HG03439 (cell line): ENCODE results near the gene HSPA5.
"Not testable (repeated sequence)": the region's sequence is repeated elsewhere in the genome, so short reads cannot be mapped to it uniquely, and the experiment has no call there.

Experiments used
- ATAC-seq: cut with Tn5 transposase; IDR thresholded peaks from one replicate; pipeline ENCODE4 v1.9.1; 2021; ENCODE audit warnings: mild to moderate bottlenecking, moderate library complexity; ENCODE audit not compliant: unreplicated experiment

HSPA5 gene

GRCh38 chr9:125241000-125241862 is at the start of gene HSPA5:
HSPA5 (minus strand) TSS chr9:125241343; CDS start chr9:125241126, 217 bp downstream.
- ATAC-seq, result peak; percentile 91

- not testable (repeated sequence) for ATAC-seq
These were observed 45.8 kb upstream of the HSPA5 start for GRCh38 chr9:125286935-125287433.

- ATAC-seq, result no peak
These were observed 43.7 kb upstream of the HSPA5 start for GRCh38 chr9:125284855-125285254.

GRCh38 chr9:125280945-125281344 is 39.8 kb upstream of the HSPA5 start:
- ATAC-seq, result no peak

- ATAC-seq, result no peak
These were observed 36.3 kb upstream of the HSPA5 start for GRCh38 chr9:125277411-125277810.

GRCh38 chr9:125276771-125277170 is 35.6 kb upstream of the HSPA5 start:
- no peak for ATAC-seq

- no peak for ATAC-seq
These were observed 31.6 kb upstream of the HSPA5 start for GRCh38 chr9:125272697-125273096.

- ATAC-seq, result no peak
These were observed 29.9 kb upstream of the HSPA5 start for GRCh38 chr9:125271081-125271480.

GRCh38 chr9:125269014-125269397 is 27.9 kb upstream of the HSPA5 start:
- ATAC-seq, result no peak

GRCh38 chr9:125268394-125269013 is 27.4 kb upstream of the HSPA5 start:
- no peak for ATAC-seq

- not testable (repeated sequence) for ATAC-seq
These were observed 22.9 kb upstream of the HSPA5 start for GRCh38 chr9:125264068-125264467.

GRCh38 chr9:125262294-125262991 is 21.3 kb upstream of the HSPA5 start:
- ATAC-seq, result no peak

GRCh38 chr9:125261501-125262293 is 20.6 kb upstream of the HSPA5 start, which contains the start of gene GAPVD1:
GAPVD1 (plus strand) TSS chr9:125261826; CDS start chr9:125298922, 37,096 bp downstream.
- ATAC-seq, result peak; percentile 90

- ATAC-seq, result no peak
These were observed 19.4 kb upstream of the HSPA5 start for GRCh38 chr9:125260561-125260960.

GRCh38 chr9:125258832-125259534 is 17.8 kb upstream of the HSPA5 start:
- no peak for ATAC-seq

- ATAC-seq, result no peak
These were observed 17.1 kb upstream of the HSPA5 start for GRCh38 chr9:125258160-125258785.

- ATAC-seq, result no peak
These were observed 14.7 kb upstream of the HSPA5 start for GRCh38 chr9:125255781-125256391.

- ATAC-seq, result no peak
These were observed 13.1 kb upstream of the HSPA5 start for GRCh38 chr9:125254231-125254630.

- no peak for ATAC-seq
These were observed 5.1 kb upstream of the HSPA5 start for GRCh38 chr9:125246261-125246667.
